GM12875 (cell line): Measurements from ENCODE around the gene SLC40A1.

Source experiments
- H3K4me3 ChIP-seq: one replicate; pipeline ENCODE4 v1.5.1; 2011; ENCODE audit warnings: low read depth, low read length, control low read depth
- CTCF ChIP-seq: IDR thresholded peaks from 2 replicates; pipeline ENCODE4 v1.5.1; 2011; ENCODE audit warnings: low read depth, mild to moderate bottlenecking, control low read depth, inconsistent platforms, low read length, moderate library complexity, borderline replicate concordance; ENCODE audit not compliant: insufficient read depth

Gene SLC40A1

GRCh38 chr2:189533288-189534035 lies 47.1 kb downstream of the SLC40A1 start:
- no peak for TF ChIP-seq CTCF

GRCh38 chr2:189530965-189531637 lies 49.5 kb downstream of the SLC40A1 start:
- no peak for TF ChIP-seq CTCF
- H3K4me3 ChIP-seq = no peak overlapping the region

More at GRCh38 chr2:189533288-189534035, 47.1 kb downstream of the SLC40A1 start:
- no peak overlapping the region for H3K4me3 ChIP-seq

GRCh38 chr2:189528617-189529016 lies 52.0 kb downstream of the SLC40A1 start:
- TF ChIP-seq CTCF = no peak
- no peak overlapping the region for H3K4me3 ChIP-seq

- no peak overlapping the region for H3K4me3 ChIP-seq
- TF ChIP-seq CTCF = no peak
Observed at GRCh38 chr2:189527812-189528592, 52.6 kb downstream of the SLC40A1 start.

- no peak overlapping the region for H3K4me3 ChIP-seq
Observed at GRCh38 chr2:189527041-189527750, 53.4 kb downstream of the SLC40A1 start.

More at GRCh38 chr2:189527041-189527750, 53.4 kb downstream of the SLC40A1 start:
- no peak for TF ChIP-seq CTCF
